Activated T-helper 1 cell treated with anti-CD3 and anti-CD28 coated beads, Interleukin-12 subunit alpha, Interleukin-12 subunit beta, Interleukin-2, Interleukin-4 antibody, amounts not matched to agents 30 ng/mL and 10 ng/mL and 1 ng/mL, durations not matched to agents 14 hours and 24 hours and 36 hours (primary cell): Measurements from ENCODE around the gene TMEM37. TPM values are rescaled to one million over a fixed set of nuclear protein-coding genes. Genes with fewer than 3 reads are reported as not detected.

Experiments used
- DNase-seq: peaks from one replicate; pipeline ENCODE4 v3.0.0; 2021; ENCODE audit warnings: low spot score
- H3K27ac Mint-ChIP-seq: one replicate; pipeline ENCODE4 v1.8.0; 2021; ENCODE audit warnings: mild to moderate bottlenecking, mixed read lengths
- H3K27me3 Mint-ChIP-seq: one replicate; pipeline ENCODE4 v1.8.0; 2022; ENCODE audit warnings: mild to moderate bottlenecking, moderate library complexity, mixed read lengths; ENCODE audit not compliant: insufficient read depth
- H3K36me3 Mint-ChIP-seq: one replicate; pipeline ENCODE4 v1.8.0; 2021; ENCODE audit warnings: low read depth, mixed read lengths
- H3K4me1 Mint-ChIP-seq: one replicate; pipeline ENCODE4 v1.8.0; 2021; ENCODE audit warnings: low read depth, mixed read lengths
- H3K4me3 Mint-ChIP-seq: one replicate; pipeline ENCODE4 v1.8.0; 2021; ENCODE audit warnings: mild to moderate bottlenecking, moderate library complexity, mixed read lengths
- H3K9me3 Mint-ChIP-seq: one replicate; pipeline ENCODE4 v1.8.0; 2021; ENCODE audit warnings: mixed read lengths
- intact Hi-C: fragments of 100-400 bp; cut with micrococcal nuclease; formaldehyde crosslinking; loops from one replicate; pipeline ENCODE4 v1.15.1; 2024
- total RNA-seq: library from RNA; stranded (reverse); gene quantifications from 2 replicates; pipeline ENCODE4 v1.2.3, GENCODE V29; 2022

The TMEM37 gene
- total RNA-seq, 1 donor from 2014 or later = not detected

DNA sequence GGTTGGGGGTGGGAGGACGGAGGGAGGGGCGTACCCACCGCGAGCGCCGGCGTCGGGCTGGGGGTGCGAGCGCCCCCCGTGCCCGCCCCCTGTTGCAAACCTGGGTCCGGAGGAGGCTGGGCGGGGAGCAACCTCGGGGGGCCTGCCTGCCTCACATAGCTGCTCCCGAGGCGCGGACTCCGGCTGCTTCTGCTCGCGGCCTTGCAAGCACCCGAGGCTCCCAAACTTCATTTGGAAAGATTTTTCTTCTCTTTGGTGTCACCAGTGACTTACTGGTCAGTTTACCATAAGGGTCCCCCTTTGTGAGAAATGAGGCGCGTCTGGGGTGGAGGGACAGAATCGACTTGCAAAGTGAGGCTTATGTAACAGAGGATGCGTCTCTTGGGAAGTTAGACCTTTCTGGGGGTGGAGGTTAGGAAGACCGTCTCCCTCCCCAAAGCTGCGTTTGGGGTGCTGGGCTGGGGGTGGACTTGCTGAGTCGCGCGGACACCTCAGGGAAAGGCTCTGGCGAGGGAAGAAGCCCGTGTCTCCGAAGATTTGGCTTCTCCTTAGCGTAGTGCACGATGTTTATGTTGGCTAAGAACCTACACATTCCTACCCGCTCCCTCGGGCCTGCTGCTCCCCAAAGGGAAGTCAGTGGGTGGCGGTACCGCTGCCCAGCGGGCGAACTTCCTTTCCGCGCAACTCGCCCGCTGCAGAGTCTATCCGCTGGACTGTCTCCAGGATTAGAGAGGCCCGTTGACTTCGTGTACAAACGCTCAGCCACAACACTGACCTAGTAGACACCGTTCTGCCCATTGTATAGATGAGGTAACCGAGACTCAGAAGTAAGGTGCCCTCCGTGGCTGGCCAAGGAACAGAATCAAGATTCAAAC, 559 bp downstream of the TMEM37 start:
- H3K27me3 Mint-ChIP-seq = peaks cover 51% of the 10 kb centered on the region
- H3K4me3 Mint-ChIP-seq = no peak overlapping the region

GRCh38 chr2:119432851-119433522, 1.3 kb downstream of the TMEM37 start:
- DNase-seq = no peak
- no peaks in the 10 kb centered on the region for H3K36me3 Mint-ChIP-seq
- intact Hi-C loops = no loop called here
- H3K27ac Mint-ChIP-seq = no peak overlapping the region
- peaks cover 44% of the 10 kb centered on the region for H3K27me3 Mint-ChIP-seq
- H3K4me3 Mint-ChIP-seq = no peak overlapping the region
- H3K4me1 Mint-ChIP-seq = no peaks in the 10 kb centered on the region
- H3K9me3 Mint-ChIP-seq = no peaks in the 10 kb centered on the region

More for the DNA sequence above, 559 bp downstream of the TMEM37 start:
- no peak overlapping the region for H3K27ac Mint-ChIP-seq
- H3K9me3 Mint-ChIP-seq = no peaks in the 10 kb centered on the region
- H3K36me3 Mint-ChIP-seq = no peaks in the 10 kb centered on the region
- intact Hi-C loops = no loop called here
- no peak for DNase-seq
- H3K4me1 Mint-ChIP-seq = no peaks in the 10 kb centered on the region

GRCh38 chr2:119433636-119434327, 2.1 kb downstream of the TMEM37 start:
- Mint-ChIP-seq H3K36me3 (no peaks in the 10 kb centered on the region), H3K27me3 (peaks cover 41% of the 10 kb centered on the region)
- no peak for DNase-seq

GRCh38 chr2:119434664-119435063, 3.0 kb downstream of the TMEM37 start:
- H3K4me1 Mint-ChIP-seq = no peaks in the 10 kb centered on the region
- no peaks in the 10 kb centered on the region for H3K36me3 Mint-ChIP-seq
- intact Hi-C loops = no loop called here
- H3K9me3 Mint-ChIP-seq = no peaks in the 10 kb centered on the region
- peaks cover 36% of the 10 kb centered on the region for H3K27me3 Mint-ChIP-seq
- no peak for DNase-seq
- no peak overlapping the region for H3K27ac Mint-ChIP-seq
- no peak overlapping the region for H3K4me3 Mint-ChIP-seq

More at GRCh38 chr2:119433636-119434327, 2.1 kb downstream of the TMEM37 start:
- intact Hi-C loops = no loop called here
- no peak overlapping the region for H3K27ac Mint-ChIP-seq
- no peaks in the 10 kb centered on the region for H3K9me3 Mint-ChIP-seq
- H3K4me1 Mint-ChIP-seq = no peaks in the 10 kb centered on the region
- H3K4me3 Mint-ChIP-seq = no peak overlapping the region

- Mint-ChIP-seq H3K36me3 (no peaks in the 10 kb centered on the region), H3K4me3 (no peak overlapping the region), H3K27ac (no peak overlapping the region), H3K27me3 (peaks cover 31% of the 10 kb centered on the region), H3K9me3 (no peaks in the 10 kb centered on the region), H3K4me1 (no peaks in the 10 kb centered on the region)
- DNase-seq = no peak
- intact Hi-C loops = no loop called here
These were observed 3.7 kb downstream of the TMEM37 start for GRCh38 chr2:119435081-119435952.

DNA sequence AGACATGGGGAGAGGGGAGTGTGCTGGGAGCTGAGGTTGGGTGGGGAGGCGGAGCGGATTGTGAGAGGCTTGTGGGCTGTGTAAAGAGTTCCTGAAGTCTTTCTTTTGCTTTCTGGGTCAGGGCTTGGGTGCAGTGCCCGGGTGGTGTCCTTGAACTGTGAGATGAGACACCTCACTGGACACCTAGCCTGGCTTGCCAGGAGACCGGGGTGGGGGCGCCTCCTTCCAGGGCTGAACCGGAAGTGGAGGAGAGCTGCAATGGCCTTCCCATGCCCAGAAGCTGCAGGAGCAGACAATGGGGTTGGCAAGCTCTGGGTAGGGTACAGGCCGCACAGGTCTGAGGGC, 4.3 kb downstream of the TMEM37 start:
- Mint-ChIP-seq H3K27ac (no peak overlapping the region), H3K4me1 (no peaks in the 10 kb centered on the region), H3K4me3 (no peak overlapping the region), H3K27me3 (peaks cover 25% of the 10 kb centered on the region), H3K36me3 (no peaks in the 10 kb centered on the region), H3K9me3 (no peaks in the 10 kb centered on the region)
- no peak for DNase-seq
- intact Hi-C loops = no loop called here

- intact Hi-C loops = no loop called here
- H3K9me3 Mint-ChIP-seq = no peaks in the 10 kb centered on the region
- H3K27me3 Mint-ChIP-seq = peaks cover 19% of the 10 kb centered on the region
- no peak for DNase-seq
- H3K27ac Mint-ChIP-seq = no peak overlapping the region
- H3K36me3 Mint-ChIP-seq = no peaks in the 10 kb centered on the region
- H3K4me3 Mint-ChIP-seq = no peak overlapping the region
- H3K4me1 Mint-ChIP-seq = no peaks in the 10 kb centered on the region
These were observed 5.5 kb downstream of the TMEM37 start for GRCh38 chr2:119436993-119437772.

DNA sequence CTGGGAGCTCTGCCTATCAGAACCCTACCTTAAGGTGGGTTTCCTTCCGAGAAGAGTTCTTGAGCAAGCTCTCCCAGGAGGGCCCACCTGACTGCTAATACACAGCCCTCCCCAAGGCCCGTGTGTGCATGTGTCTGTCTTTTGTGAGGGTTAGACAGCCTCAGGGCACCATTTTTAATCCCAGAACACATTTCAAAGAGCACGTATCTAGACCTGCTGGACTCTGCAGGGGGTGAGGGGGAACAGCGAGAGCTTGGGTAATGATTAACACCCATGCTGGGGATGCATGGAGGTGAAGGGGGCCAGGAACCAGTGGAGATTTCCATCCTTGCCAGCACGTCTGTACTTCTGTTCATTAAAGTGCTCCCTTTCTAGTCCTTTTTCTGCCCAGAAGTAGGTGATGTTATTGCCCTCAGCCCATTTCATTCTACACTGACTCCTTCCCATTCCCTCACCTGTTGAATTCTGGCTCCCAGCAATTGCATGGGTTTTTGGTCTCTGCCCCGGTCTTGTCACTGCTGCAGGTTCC, 6.5 kb downstream of the TMEM37 start:
- no peak overlapping the region for H3K4me3 Mint-ChIP-seq
- no peaks in the 10 kb centered on the region for H3K36me3 Mint-ChIP-seq

DNA sequence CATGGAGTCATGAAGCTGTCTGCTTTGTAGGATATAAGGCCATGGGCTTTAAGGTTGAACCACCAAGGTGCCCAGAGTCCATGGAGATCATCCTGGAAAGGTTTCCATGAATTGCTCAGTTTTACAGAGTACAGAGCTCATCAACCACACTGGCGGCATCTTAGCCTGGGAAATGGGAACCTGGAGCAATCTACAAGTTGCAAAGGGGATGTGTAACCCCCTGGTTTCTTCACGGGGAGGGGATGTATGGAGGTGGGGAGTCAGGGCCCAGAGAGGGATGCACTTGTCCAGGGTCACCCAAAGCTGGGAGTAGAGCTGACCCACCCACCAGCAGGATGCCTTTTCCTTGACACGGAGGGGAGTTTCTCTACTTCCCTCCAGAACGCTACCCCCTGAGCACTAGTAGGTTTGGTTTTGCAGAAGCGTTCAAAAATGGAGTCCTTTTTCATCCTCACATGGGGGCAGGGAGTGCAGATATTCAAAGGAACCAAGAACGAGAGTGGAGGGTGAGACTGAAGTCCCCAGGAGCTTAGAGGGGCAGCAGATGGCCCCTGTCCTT, 7.2 kb downstream of the TMEM37 start:
- H3K9me3 Mint-ChIP-seq = no peaks in the 10 kb centered on the region
- H3K27me3 Mint-ChIP-seq = peaks cover 4% of the 10 kb centered on the region
- DNase-seq = no peak
- intact Hi-C loops = no loop called here
- H3K4me3 Mint-ChIP-seq = no peak overlapping the region
- no peaks in the 10 kb centered on the region for H3K36me3 Mint-ChIP-seq
- no peak overlapping the region for H3K27ac Mint-ChIP-seq
- H3K4me1 Mint-ChIP-seq = no peaks in the 10 kb centered on the region

More for the DNA sequence above, 6.5 kb downstream of the TMEM37 start:
- no peaks in the 10 kb centered on the region for H3K9me3 Mint-ChIP-seq
- peaks cover 10% of the 10 kb centered on the region for H3K27me3 Mint-ChIP-seq
- intact Hi-C loops = no loop called here
- no peaks in the 10 kb centered on the region for H3K4me1 Mint-ChIP-seq
- no peak overlapping the region for H3K27ac Mint-ChIP-seq
- no peak for DNase-seq

DNA sequence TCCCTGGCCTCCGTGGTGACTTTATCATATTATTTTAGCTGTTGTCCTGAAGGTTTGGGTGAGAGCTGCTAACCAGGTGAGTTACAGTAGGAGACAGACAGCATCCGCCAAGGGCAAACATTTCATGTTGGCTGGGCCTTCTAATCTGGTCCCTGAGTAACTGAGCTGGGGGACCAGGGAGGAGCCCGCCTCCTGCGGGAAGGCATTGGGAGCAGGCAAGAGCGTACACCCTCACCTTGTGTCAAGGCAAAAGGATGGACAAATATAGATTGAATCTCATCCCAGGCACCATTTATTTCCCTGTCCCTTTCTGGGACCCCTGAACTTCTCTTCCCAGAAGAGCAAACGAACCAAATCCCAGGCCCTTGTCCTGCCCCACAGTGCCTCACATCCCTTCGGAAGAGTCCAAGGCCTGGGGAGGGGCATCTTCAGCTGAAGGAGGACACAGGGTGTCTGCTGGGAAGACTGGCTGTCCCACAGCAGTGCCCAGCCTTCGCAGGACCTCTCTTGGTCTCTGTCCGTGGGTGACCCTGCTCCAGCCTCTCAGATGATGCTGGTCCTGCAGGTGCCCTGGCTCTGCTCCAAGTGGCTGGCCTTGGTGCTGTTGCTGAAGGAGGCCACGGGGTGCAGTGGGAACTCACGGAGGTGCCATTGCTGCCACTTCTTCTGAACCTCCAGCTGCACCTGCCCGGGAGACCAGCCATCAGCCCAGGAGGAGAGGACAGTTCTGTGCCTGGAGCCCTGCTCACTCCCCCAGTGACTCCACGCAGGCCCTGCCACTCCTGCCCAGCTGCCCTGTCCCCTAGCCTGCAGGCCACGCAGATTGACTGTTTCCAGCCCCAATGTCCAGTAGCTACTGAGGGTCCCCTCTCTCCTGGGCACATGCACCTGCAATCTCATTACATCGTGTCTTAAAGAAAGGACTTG, 8.2 kb downstream of the TMEM37 start:
- Mint-ChIP-seq H3K27me3 (no peaks in the 10 kb centered on the region), H3K9me3 (no peaks in the 10 kb centered on the region), H3K27ac (no peak overlapping the region), H3K36me3 (no peaks in the 10 kb centered on the region), H3K4me1 (no peaks in the 10 kb centered on the region), H3K4me3 (no peak overlapping the region)
- no peak for DNase-seq
- intact Hi-C loops = no loop called here

DNA sequence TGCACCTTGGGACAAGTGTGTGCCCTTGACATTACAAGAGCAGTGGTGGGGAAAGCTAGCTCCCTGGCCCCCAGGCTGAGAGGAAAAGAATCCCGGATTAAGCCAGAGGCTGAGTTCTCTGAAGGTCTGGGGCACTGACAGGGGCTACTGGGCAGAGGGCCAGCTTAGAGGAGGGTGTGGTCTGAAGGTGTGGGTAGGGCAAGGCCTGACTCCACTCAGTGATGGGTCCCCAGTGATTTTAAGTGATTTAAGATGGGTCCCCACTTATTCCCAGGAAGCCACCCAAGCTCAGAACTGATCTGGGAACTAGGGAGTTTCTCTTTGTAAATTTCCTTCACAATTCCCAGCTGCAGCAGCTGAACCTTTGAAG, 8.8 kb downstream of the TMEM37 start:
- intact Hi-C loops = no loop called here
- Mint-ChIP-seq H3K27ac (no peak overlapping the region), H3K4me3 (no peak overlapping the region), H3K36me3 (no peaks in the 10 kb centered on the region), H3K27me3 (no peaks in the 10 kb centered on the region), H3K9me3 (no peaks in the 10 kb centered on the region), H3K4me1 (no peaks in the 10 kb centered on the region)
- DNase-seq = no peak
